Astrocyte (in vitro differentiated cells and primary cell): ENCODE measurements around the gene KCNG1.

Experiments
- CTCF ChIP-seq: IDR thresholded peaks from 2 replicates; pipeline ENCODE4 v1.5.1; 2011; ENCODE audit warnings: low read depth, mild to moderate bottlenecking, inconsistent platforms, low read length, moderate library complexity; ENCODE audit not compliant: insufficient read depth
- EZH2 ChIP-seq: IDR thresholded peaks from 2 replicates; pipeline ENCODE4 v1.6.1; 2012; ENCODE audit warnings: mild to moderate bottlenecking, low read length, inconsistent platforms; ENCODE audit not compliant: insufficient read depth

GRCh38 chr20:51042657-51043247 lies 19.8 kb upstream of the KCNG1 start:
- TF ChIP-seq CTCF = no peak
- TF ChIP-seq EZH2 = no peak
